GM10847 (cell line): ENCODE results near the gene LRRC49.

ENCODE experiments used
- POLR2A ChIP-seq: IDR thresholded peaks from 2 replicates; pipeline ENCODE4 v1.6.1; 2011; ENCODE audit not compliant: insufficient read length; ENCODE audit errors: extremely low read depth

Gene LRRC49

DNA sequence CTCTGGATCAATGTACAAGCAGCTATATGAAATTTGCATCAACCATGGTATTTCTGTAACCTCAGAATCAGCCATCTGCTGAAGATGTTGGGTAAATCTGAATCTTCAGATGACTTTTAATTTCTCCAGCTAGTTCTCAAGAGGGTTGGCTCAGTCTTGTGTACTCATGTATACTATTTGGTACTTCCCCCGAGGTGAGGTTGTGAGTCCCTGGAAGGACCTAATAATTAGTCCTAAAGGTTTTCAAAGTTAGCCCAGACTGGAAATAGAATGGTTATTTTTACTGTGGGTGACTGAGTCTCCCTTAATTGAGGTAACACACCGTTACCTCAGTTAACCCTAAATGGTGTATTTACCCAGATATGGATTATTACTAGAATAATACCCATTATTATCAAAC, 118.4 kb downstream of the LRRC49 start:
- TF ChIP-seq POLR2A = no peak

DNA sequence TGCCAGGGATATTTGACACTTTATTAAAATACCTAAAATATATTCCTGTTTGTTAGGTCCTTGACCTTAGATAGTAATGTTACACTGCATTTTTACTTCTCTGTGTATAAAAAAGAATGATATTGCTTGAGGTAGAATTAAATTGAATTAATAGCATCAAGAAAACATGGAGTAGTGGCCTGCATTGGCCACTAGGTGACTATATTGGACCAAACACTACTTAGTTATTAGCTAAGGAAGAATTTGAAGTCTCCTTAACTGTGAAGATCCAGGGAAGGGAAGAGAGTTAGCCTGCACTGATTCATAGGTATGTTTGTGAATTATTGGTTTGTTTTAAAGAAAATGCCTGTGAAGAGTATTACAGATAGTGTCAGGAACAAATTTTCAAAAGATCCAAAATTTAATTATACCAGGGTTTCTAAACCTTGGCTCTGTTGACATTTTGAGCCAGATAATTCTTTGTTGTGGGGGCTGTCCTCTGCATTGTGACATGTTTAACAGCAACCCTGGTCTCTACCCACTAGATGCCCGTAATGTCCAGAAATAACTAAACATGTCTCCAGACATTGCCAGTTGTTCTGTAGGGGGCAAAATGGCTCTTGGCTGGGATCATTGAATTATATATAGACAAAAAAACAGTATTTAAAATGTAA, 119.0 kb downstream of the LRRC49 start:
- TF ChIP-seq POLR2A = no peak

DNA sequence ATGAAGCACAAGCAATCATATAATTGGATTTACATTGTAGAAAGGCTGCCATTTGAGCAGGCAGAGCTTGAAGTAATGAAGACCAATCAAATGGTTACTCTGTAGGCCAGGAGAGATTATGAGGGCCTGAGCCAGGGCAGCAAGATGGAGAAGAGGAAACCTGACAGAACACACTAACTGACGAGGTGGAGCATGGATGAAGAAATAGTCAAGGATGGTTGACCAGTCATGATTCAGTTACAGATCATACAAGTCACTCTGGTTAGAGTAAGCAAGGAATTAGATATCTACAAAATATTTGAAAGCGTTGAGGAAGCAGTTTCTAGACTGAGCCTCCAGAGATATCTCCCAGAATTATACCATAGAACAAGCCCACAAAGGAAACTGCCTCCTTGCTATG, 120.8 kb downstream of the LRRC49 start:
- TF ChIP-seq POLR2A = no peak

DNA sequence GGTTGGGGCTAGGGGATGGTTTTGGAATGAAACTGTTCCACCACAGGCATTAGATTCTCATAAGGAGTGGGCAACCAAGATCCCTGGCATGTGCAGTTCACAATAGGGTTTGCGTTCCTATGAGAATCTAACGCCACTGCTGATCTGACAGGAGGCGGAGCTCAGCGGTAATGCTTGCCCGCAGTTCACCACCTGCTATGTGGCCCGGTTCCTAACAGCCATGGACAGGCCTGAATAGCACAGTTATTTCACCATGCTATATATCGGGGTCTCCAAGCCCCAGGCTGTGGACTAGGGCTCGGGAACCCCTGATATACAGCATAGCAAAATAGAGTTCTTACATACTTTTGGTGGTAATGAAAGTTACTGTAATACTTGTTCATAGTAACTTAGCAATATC, 122.7 kb downstream of the LRRC49 start:
- TF ChIP-seq POLR2A = no peak

DNA sequence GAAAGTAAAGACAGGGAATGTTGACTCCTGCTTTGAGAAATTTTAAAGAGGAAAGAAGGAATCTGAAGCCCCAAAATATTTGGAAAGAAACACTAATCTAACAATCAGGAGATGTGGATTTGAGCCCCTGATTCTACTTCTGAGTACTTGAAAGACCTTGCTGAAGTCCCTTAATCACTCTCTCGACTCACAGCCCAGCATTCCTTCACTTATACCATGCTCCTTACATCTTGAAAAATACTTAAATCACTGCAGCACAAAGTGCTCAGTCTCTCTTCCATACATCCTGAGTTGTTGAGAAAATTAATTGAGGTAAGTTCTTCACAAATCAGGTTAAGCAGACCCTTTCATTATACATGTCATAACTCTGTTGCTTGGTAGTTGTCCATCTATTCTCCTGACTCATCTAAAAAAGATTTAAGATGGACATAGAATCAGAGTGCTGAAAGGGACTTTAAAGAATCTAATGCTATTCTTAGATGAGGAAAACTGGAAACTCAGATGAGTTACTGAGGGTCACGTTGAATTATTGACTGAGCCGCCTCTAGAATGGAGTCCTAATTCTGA, 149.8 kb downstream of the LRRC49 start:
- TF ChIP-seq POLR2A = no peak

DNA sequence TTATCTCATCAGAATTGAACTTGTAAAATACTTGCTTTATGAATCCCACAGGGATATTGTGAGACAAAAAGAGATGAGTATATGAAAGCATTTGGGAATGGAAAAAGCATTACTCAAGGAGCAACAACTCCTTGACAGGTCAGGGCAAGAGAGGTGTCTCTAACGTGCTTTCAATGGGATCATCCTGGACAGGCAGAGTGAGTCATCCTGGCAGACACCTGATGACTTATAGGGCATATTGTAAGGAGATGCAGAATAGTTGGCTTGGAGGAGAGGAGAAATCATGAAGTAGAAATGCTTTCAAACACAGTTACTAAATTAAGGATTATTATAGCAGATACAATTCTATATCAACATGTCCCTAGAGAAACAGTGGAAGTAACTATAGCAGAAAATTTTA, 150.7 kb downstream of the LRRC49 start:
- TF ChIP-seq POLR2A = no peak

DNA sequence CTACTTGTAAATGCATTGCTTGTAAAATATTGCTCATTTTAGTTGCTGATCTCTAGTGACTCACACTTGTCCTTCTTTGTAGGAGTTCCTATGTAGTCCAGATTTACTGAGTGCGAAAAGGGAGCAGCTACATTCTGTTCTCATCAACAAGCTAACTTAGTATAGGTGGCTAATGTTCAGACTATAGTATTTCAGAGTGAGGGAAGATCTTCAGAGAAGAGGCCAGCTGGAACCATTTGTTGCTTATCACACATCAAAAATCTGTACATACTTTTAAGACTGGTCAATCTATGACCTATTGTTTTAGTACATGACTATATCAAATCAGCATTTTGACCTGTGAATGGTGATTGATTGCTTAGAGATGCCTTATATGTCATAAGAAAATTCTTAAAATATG, 151.4 kb downstream of the LRRC49 start:
- no peak for TF ChIP-seq POLR2A

DNA sequence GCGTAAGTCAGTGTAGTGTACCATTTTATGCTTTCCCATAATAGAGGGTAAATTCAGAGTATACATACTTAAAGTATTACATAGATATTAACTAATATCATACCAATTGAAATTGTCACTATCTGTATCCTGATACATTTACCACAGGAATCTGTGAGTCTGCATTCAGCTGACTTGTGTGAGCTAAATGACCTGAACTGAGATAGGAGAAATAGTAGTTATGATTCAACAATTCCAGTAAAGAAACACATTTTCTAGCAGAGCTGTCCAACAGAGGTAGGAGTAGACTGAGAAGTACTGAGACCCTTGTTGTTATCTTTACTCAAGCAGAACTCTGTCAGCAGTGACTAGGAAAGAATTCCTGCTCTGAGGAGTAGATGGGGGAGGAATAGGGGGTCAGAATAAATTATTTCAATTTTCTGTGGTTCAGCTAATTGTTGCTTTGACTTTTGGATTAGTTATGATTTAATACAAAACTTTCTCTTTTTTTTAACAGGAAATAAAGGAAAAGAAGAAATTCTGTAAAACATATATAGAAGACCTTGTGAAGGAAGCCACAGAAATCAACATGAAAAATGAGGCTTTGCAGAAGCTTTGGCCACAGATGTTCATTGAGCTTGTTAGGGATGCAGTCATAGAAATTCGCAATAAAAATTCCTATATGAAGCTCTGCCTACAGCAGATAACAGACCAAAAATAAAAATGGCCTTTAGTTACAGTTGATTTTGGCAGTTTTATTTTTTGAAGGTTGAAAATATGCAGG, 156.5 kb downstream of the LRRC49 start:
- TF ChIP-seq POLR2A = no peak

DNA sequence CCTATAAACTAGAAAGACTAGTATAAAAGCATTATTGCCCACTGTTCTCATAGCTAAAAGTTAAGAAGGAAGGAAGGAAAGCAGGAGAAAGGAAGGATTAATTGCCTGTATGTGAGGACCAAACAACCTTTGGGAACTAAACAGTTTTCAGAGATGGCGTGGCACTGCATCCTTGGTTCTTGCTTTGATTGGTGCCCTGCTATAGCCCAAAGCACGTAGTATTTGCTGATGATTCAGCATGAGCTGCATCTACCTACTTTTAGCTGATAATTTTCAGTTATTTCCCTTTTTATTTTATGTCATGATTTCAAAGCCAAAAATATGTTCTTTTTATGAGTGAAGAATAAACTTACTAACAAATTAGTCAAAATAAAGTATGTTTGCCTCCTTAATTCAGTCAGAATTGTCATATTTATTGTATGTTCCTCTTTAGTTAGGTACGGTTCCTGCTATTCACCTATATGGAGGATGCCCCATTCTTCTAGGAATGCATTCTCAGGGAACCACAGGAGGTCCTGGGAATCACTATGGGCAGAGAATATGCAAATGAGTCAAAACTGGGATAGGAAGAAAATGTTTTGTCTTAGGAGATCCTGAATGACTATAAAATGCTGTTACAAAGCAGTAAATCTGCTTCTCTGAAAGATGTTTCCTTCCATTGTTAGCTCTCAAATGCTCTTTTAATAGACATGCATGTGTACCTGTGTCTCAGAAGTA, 157.2 kb downstream of the LRRC49 start:
- TF ChIP-seq POLR2A = no peak

DNA sequence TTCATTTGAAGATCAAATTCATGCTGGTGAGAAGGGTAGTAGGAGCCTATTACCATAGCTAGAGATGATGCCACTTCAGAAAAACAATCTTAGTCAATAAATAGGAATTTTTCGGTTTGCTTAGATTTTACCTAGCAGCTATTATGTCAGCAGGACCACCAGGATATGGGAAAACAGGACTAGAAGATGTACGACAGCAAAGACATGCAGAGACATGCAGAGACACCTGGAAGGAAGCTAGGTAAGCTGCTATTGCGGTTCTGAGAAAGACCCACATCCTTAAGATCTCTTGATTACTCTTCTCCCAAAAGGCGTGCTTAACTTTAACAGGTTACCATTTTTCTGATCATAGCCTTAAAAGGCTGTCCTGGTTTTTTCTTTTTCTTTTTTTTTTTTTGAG, 157.8 kb downstream of the LRRC49 start:
- TF ChIP-seq POLR2A = no peak

DNA sequence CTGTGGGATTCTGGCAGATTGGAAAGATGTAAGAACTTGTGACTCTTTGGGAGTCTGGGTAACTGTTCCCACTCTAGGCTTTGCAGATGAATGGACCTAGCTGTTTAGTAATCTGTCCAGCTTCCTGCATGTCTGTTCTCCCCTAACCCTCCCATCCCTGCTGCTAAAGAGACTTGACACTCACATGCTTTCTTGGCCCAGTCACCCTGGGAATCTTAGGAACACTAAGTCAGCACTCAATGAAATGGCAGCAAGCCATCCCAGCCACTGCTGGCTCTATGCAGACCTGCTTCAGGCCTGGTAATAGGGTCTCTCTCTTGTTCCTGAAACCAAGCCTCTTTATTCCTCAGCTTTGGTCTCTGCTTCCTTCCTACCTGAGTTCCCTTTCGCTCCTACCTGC, 158.9 kb downstream of the LRRC49 start:
- TF ChIP-seq POLR2A = no peak

DNA sequence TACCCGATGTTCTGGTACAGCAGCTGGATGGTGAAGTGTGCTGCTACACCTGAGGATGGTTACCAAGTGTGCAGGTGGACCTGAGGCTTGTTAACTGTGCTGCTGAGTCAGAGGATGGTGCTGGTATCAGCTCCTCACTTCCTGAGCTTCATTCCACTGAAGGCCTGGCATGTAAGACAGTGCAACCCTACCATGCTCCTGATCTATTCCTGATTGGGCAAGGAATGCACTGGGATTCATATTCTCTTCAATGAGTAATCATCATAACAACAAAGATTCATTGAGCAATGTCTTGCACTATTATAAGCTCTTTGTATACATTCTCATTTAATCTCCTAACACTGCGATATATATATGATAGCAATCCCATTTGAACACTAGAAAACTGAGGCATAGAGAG, 159.7 kb downstream of the LRRC49 start:
- TF ChIP-seq POLR2A = no peak

DNA sequence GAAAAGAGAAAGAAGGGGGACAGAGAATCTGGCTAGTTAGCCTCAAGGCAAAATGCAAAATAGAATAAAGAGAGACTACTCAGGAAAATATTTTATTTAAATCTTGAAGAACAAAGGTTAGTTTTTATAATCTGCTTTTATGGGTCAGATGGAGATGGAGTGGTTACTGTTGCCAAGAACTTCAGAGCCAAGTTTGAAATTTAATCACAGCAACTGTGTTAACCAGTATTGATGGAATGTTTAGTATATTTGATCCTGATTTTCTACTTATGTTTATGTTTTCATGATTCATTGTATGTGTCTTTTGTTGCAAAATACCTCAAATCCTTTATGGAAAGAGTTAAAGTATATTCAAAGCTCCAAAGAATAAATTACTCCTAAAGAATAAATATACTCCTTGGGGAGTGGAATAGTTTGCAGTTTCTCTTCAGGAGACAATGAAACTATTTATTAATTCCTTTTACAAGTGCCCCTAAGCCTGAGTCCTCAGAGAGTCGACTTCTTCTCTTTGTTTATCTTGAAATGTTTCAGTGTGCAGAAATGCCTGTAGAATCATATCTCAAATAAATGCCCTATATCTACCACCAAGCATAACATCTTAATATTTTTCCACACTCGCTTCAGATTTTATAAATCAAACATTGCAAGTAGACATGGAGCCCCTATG, 161.8 kb downstream of the LRRC49 start:
- TF ChIP-seq POLR2A = no peak

DNA sequence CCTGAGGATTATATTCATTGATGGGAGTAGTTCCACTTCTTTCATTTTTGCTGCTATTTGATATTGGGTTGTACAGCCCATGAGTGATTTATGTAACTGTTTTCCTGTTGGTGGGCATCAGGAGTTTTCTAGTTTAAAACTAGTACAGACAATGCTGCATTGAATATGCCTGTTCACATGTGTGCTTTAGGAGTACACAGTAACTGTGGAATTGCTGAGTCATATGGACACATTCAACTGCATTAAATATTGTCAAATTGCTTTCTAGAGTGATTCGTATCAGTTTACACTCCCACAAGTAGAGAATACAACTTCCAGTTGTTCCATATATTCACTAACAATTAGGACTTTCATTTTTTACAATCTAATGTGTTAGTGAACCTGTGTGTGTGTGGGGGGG, 162.8 kb downstream of the LRRC49 start:
- TF ChIP-seq POLR2A = no peak

DNA sequence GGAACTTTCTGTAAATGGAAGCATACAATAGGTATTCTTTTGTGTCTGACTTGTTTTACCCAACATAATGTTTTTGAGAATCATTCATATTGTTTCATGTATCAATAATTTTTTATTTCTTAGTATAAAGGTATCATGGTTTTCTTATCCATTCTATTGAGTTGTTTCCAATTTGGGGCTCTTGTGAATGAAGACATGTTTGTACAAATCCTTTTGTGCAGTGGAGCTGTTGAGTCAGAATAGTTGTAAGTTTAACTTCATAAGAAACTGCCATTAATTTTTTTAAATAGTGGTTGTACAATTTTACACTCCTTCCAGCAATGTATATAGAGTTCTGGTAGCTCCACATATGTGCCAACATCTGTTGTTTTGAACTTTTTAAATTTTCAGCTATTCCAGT, 163.5 kb downstream of the LRRC49 start:
- TF ChIP-seq POLR2A = no peak
